ENCODE measurements around the gene SSNA1.

Gene SSNA1

GRCh38 chr9:137188490-137189296, at the start of gene SSNA1, which contains the start of gene ANAPC2:
Gene SSNA1 (plus strand): TSS chr9:137188676. CDS start chr9:137188727, 51 bp downstream.
Gene ANAPC2 (minus strand): TSS chr9:137188560. CDS start chr9:137188532, 28 bp downstream.
- DNase-seq = peak; percentile 93

GRCh38 chr9:137138722-137139467, 49.6 kb upstream of the SSNA1 start, which contains the start of gene GRIN1:
Gene GRIN1 (plus strand): TSS chr9:137139154. CDS start chr9:137139487, 333 bp downstream.
- no peak for DNase-seq

DNA sequence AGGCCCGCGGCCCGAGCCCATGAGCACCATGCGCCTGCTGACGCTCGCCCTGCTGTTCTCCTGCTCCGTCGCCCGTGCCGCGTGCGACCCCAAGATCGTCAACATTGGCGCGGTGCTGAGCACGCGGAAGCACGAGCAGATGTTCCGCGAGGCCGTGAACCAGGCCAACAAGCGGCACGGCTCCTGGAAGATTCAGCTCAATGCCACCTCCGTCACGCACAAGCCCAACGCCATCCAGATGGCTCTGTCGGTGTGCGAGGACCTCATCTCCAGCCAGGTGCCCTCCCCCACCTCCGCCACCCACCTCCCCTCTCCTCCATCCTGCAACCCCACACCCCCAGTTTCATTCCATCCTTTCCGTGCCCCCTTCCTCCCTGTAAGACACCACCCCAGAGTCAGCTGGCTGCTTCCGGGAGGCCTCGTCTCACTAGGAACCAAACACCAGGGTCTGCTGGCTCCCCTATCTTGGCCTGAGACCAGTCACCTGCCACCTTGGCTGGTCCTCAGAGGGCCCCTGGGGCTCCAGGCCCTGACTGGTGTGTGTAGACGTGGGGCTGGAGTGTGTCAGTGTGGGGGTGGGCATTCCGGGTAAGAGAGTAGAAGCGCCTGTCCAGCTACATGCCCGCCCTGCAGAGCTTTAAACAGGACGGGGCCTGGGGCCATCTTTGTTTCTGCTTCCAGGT, 48.9 kb upstream of the SSNA1 start:
- no peak for DNase-seq

GRCh38 chr9:137140151-137141012, 48.1 kb upstream of the SSNA1 start:
- no peak for DNase-seq

- DNase-seq = no peak
Measured at GRCh38 chr9:137141050-137141810, 47.2 kb upstream of the SSNA1 start.

DNA sequence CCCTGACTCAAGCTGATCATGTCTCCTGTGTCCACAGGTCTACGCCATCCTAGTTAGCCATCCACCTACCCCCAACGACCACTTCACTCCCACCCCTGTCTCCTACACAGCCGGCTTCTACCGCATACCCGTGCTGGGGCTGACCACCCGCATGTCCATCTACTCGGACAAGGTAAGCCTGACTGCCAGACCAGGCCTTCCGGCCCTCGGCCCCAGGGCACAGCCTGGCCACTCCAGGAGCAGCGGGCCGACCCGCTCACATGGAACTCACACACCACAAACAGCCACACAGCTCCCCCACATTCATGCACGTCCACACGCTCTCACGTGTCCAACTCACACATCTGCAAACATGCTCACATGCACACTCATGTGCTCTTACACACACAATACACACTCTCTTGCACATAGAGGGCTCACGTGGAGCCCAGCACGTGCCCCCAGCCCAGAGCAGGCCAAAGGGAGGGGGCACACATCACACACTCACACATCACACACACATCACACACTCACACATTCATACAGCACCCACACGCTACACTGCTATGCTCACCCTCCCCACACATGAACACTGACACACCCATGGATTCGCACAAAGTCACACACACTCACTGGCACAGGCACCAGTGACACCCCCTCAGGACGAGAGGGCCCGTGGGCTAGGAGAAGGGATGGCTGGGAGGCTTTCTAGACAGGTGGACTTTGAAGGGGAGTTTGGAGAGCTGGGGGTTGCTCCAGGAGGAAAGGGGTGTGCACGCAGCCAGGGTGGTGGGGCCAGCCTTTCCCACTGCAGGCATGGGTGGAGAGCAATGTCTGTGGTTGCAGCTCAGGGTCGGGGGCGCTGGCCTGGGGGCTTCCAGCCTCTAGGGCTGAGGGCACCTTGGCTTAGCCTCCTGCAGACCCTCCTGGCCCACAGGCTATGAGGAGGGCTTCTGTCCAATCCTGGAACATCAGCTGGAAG, 46.2 kb upstream of the SSNA1 start:
- DNase-seq = no peak

- no peak for DNase-seq
Measured at GRCh38 chr9:137143459-137143858, 45.0 kb upstream of the SSNA1 start.

GRCh38 chr9:137145731-137146526, 42.5 kb upstream of the SSNA1 start:
- DNase-seq = no peak

- no peak for DNase-seq
Measured at GRCh38 chr9:137146527-137146918, 42.0 kb upstream of the SSNA1 start.

DNA sequence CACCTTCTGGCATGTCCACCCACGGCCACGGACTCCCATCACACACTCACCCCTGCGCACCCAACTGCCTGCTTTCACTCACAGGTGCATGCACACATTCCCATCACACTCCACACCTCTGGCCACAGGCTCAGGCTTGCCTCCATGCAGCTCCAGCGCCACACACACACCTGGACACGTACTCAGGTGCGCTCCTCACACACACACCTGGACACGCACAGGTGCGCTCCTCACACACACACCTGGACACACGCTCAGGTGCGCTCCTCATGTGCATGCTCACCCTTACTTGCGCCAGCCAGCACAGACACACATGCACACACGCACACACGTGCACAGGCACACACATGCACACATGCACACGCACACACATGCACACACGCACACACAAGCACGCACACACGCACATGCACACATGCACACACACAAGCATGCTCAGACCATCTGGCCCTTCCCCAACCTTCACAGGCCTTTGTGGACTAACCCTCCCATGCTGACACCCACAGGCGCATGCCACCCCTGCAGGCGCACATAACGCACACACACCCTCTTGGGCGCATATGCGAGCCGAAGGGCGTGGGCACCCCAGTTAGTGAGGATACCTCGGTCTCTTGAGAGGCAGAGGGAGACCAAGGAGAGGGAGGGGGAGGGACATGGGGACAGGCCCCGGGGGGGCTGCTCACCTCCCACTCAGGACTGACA, 41.2 kb upstream of the SSNA1 start:
- no peak for DNase-seq

GRCh38 chr9:137147793-137148160, 40.7 kb upstream of the SSNA1 start:
- no peak for DNase-seq

GRCh38 chr9:137148242-137148641, 40.2 kb upstream of the SSNA1 start:
- no peak for DNase-seq

- DNase-seq = no peak
Measured at GRCh38 chr9:137148661-137149060, 39.8 kb upstream of the SSNA1 start.

DNA sequence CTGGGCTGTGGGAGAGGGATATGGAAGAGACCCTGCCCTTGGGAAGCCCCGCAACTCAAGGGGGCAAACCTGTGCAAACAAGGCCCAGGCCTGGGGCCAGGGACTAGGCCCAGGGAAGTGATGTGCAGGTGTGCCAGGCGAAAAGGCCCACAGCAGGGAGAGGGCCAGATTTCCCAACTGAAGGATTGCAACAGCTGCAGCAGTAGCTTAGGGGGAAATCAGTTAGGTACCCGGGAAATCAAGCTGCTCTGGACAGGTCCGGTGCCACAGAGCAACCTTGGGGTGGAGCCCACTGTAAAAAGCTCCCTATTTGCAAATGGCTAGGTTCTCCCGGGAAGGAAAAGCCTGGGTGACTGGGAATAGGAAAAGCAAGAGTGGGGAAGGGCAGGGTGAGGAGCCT, 39.1 kb upstream of the SSNA1 start:
- DNase-seq = no peak

DNA sequence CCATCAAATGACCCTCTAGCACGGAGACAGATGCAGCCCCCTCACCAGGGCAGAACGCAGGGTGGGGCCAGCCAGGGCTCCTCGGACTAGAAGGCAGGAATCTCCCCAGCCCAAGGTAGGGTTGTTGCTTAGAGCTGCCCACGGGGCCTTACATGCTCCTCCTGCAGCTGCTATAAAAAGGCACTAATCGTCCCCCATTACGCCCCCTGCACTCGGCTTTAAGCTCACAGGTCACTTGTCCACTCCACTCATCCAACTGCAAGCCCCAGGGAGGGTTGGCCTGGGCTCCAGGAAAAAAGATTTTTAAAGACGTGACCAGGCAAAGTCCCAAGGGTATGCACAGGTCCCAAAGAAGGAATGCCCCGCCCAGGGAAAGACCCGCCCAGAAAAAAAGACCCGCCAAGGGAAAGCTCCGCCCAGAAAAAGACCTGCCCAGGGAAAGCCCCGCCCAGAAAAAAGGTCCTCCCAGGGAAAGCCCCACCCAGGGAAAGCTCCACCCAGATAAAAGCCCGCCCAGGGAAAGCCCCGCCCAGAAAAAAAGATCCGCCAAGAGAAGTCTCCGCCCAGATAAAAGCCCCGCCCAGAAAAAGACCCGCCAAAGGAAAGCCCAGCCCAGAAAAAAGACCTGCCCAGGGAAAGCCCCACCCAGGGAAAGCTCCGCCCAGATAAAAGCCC, 38.4 kb upstream of the SSNA1 start:
- DNase-seq = no peak

DNA sequence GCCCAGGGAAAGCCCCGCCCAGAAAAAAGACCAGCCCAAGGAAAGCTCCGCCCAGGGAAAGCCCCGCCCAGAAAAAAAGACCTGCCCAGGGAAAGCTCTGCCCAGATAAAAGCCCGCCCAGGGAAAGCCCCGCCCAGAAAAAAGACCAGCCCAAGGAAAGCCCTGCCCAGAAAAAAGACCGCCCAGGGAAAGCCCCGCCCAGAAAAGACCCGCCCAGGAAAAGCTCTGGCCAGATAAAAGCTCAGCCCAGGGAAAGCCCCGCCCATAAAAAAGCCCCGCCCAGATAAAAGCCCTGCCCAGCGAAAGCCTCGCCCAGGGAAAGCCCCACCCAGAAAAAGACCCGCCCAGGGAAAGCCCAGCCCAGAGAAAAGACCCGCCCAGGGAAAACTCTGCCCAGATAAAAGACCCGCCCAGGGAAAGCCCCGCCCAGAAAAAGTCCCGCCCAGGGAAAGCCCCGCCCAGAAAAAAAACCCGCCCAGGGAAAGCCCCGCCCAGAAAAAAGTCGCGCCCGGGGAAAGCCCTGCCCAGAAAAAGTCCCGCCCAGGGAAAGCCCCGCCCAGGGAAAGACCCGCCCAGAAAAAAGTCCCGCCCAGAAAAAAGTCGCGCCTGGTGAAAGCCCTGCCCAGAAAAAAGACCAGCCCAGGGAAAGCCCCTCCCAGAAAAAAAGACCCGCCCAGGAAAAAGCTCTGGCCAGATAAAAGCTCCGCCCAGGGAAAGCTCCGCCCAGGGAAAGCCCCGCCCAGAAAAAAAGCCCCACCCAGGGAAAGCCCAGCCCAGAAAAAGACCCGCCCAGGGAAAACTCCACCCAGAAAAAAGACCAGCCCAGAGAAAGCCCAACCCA, 37.6 kb upstream of the SSNA1 start:
- DNase-seq = no peak

GRCh38 chr9:137152844-137153405, 35.6 kb upstream of the SSNA1 start:
- no peak for DNase-seq

Data from activated T-cell treated with anti-CD3 and anti-CD28 coated beads for 4 hours (primary cell).